ENCODE data around the gene MLST8.

MLST8 gene

DNA sequence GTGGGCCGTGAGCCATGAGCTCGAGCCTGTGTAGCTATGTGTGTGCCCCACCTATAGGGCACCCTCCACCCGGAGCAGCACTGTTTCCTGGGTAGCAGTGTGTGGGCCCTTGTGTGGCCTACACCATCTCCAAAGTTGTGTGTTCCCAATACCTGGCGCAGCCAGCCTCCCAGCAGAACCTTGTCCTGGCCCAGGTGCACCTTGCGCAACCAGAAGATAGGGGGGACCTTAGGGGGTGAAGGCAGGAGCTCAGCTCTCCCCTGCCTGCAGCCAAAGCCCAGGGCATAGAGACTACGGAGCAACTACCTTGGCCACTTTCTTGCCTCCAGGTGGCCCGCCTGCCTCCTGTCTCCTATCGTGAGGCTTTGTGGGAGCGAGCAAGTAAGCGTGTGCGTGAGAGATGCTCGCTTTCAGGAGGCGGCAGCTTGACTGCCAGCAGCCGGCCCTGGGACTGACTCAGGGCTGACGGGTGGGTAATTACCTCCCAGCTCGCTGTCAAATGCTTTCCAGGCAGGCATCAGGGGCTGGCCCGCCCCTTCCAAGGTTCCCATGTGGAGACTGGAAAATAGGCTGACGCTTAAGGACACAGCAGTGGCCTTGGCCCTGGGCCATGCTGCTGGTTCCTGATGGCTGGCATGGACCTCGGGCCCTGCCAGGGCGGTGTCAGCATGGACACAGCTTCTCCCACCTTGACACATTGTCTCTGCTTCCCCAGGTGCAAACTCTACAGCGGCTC lies 30.7 kb upstream of the MLST8 start:
- Histone ChIP-seq H3K9me3 (ENCODE audit: control insufficient read depth in 2 of 2, low read length in 2 of 2) (no peaks in the 10 kb centered on the region), H3K27ac (ENCODE audit: low read length) (no peak overlapping the region), H3K27me3 (ENCODE audit: control insufficient read depth in 1 of 2, insufficient read depth in 2 of 2, low read length in 2 of 2) (peaks cover 0 to 7% of the 10 kb centered on the region in 2 donors), H3K4me3 (ENCODE audit: low read length in 2 of 2) (no peak overlapping the region), H3K4me1 (ENCODE audit: control insufficient read depth, insufficient read depth, low read length) (no peaks in the 10 kb centered on the region), H3K9ac (ENCODE audit: low read length in 2 of 2) (no peak overlapping the region), H3K36me3 (ENCODE audit: control insufficient read depth in 2 of 2, insufficient read depth in 2 of 2, low read length in 2 of 2) (peaks cover 24 to 37% of the 10 kb centered on the region in 2 donors)

GRCh38 chr16:2175454-2175853 lies 29.8 kb upstream of the MLST8 start:
- Histone ChIP-seq H3K36me3 (ENCODE audit: control insufficient read depth in 2 of 2, insufficient read depth in 2 of 2, low read length in 2 of 2) (peaks cover 24 to 37% of the 10 kb centered on the region in 2 donors), H3K4me3 (ENCODE audit: low read length in 2 of 2) (no peak overlapping the region), H3K27ac (ENCODE audit: low read length) (no peak overlapping the region), H3K9me3 (ENCODE audit: control insufficient read depth in 2 of 2, low read length in 2 of 2) (no peaks in the 10 kb centered on the region), H3K4me1 (ENCODE audit: control insufficient read depth, insufficient read depth, low read length) (no peaks in the 10 kb centered on the region), H3K9ac (ENCODE audit: low read length in 2 of 2) (no peak overlapping the region), H3K27me3 (ENCODE audit: control insufficient read depth in 1 of 2, insufficient read depth in 2 of 2, low read length in 2 of 2) (peaks cover 0 to 7% of the 10 kb centered on the region in 2 donors)

- no peak overlapping the region for H3K4me3 ChIP-seq (ENCODE audit: low read length in 2 of 2)
- no peak overlapping the region for H3K9ac ChIP-seq (ENCODE audit: low read length in 2 of 2)
- H3K27me3 ChIP-seq (ENCODE audit: control insufficient read depth in 1 of 2, insufficient read depth in 2 of 2, low read length in 2 of 2): peaks cover 0 to 7% of the 10 kb centered on the region in 2 donors
- H3K27ac ChIP-seq (ENCODE audit: low read length): no peak overlapping the region
- H3K9me3 ChIP-seq (ENCODE audit: control insufficient read depth in 2 of 2, low read length in 2 of 2): no peaks in the 10 kb centered on the region
- H3K36me3 ChIP-seq (ENCODE audit: control insufficient read depth in 2 of 2, insufficient read depth in 2 of 2, low read length in 2 of 2): peaks cover 24 to 37% of the 10 kb centered on the region in 2 donors
- H3K4me1 ChIP-seq (ENCODE audit: control insufficient read depth, insufficient read depth, low read length): no peaks in the 10 kb centered on the region
Measured at GRCh38 chr16:2176047-2176446, 29.2 kb upstream of the MLST8 start.

- Histone ChIP-seq H3K36me3 (ENCODE audit: control insufficient read depth in 2 of 2, insufficient read depth in 2 of 2, low read length in 2 of 2) (peaks cover 24 to 33% of the 10 kb centered on the region in 2 donors), H3K27ac (ENCODE audit: low read length) (no peak overlapping the region), H3K27me3 (ENCODE audit: control insufficient read depth in 1 of 2, insufficient read depth in 2 of 2, low read length in 2 of 2) (peaks cover 0 to 7% of the 10 kb centered on the region in 2 donors), H3K4me1 (ENCODE audit: control insufficient read depth, insufficient read depth, low read length) (no peaks in the 10 kb centered on the region), H3K4me3 (ENCODE audit: low read length in 2 of 2) (no peak overlapping the region), H3K9me3 (ENCODE audit: control insufficient read depth in 2 of 2, low read length in 2 of 2) (no peaks in the 10 kb centered on the region), H3K9ac (ENCODE audit: low read length in 2 of 2) (no peak overlapping the region)
Measured at GRCh38 chr16:2177101-2177500, 28.2 kb upstream of the MLST8 start.

DNA sequence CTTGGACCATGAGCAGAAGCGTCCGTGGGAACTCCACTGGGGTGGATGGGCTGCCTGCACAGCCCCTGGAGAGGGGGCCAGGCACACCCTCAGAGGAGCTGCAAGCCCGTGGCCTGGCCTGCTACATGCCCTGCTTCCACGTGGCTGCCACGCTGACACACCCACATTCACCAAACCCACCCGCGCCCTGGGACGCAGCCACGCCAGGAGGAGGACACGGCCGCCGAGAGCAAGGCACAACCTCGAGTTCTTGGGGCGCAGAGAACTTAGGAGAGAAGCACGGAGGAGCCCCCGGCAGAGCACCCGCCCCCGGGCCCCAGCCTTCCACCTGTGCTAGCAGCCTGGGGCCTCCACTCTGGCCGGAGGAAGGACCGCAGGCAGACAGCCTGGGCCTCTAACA lies 27.7 kb upstream of the MLST8 start:
- no peak overlapping the region for H3K4me3 ChIP-seq (ENCODE audit: low read length in 2 of 2)
- no peaks in the 10 kb centered on the region for H3K4me1 ChIP-seq (ENCODE audit: control insufficient read depth, insufficient read depth, low read length)
- H3K9ac ChIP-seq (ENCODE audit: low read length in 2 of 2): no peak overlapping the region
- H3K36me3 ChIP-seq (ENCODE audit: control insufficient read depth in 2 of 2, insufficient read depth in 2 of 2, low read length in 2 of 2): peaks cover 24 to 33% of the 10 kb centered on the region in 2 donors
- H3K27me3 ChIP-seq (ENCODE audit: control insufficient read depth in 1 of 2, insufficient read depth in 2 of 2, low read length in 2 of 2): peaks cover 0 to 7% of the 10 kb centered on the region in 2 donors
- H3K9me3 ChIP-seq (ENCODE audit: control insufficient read depth in 2 of 2, low read length in 2 of 2): no peaks in the 10 kb centered on the region
- no peak overlapping the region for H3K27ac ChIP-seq (ENCODE audit: low read length)

GRCh38 chr16:2178321-2179106 lies 26.7 kb upstream of the MLST8 start:
- Histone ChIP-seq H3K4me3 (ENCODE audit: low read length in 2 of 2) (no peak overlapping the region), H3K9me3 (ENCODE audit: control insufficient read depth in 2 of 2, low read length in 2 of 2) (no peaks in the 10 kb centered on the region), H3K27ac (ENCODE audit: low read length) (no peak overlapping the region), H3K4me1 (ENCODE audit: control insufficient read depth, insufficient read depth, low read length) (no peaks in the 10 kb centered on the region), H3K36me3 (ENCODE audit: control insufficient read depth in 2 of 2, insufficient read depth in 2 of 2, low read length in 2 of 2) (peaks cover 22 to 28% of the 10 kb centered on the region in 2 donors), H3K9ac (ENCODE audit: low read length in 2 of 2) (no peak overlapping the region), H3K27me3 (ENCODE audit: control insufficient read depth in 1 of 2, insufficient read depth in 2 of 2, low read length in 2 of 2) (peaks cover 0 to 7% of the 10 kb centered on the region in 2 donors)

DNA sequence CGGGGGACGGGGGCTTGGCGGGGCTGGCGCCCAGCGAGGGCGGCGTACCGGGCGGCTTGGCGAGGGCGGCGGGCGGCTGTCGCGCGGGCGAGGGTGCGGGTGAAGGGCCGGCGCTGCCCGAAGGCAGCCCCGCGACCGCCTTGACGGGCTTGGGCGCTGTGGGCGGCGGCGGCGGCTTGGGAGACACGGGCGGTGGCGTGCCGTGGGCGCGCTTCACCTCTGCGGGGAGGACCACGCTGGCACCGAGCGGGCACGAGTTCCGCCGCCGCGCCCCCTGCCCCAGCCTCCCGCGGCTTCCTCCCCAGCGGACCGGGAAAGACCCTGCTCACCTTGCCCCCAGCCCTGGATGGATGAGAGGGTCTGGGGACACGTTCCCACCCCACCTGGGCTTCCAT lies 26.1 kb upstream of the MLST8 start:
- no peak overlapping the region for H3K27ac ChIP-seq (ENCODE audit: low read length)
- H3K9me3 ChIP-seq (ENCODE audit: control insufficient read depth in 2 of 2, low read length in 2 of 2): no peaks in the 10 kb centered on the region
- H3K9ac ChIP-seq (ENCODE audit: low read length in 2 of 2): no peak overlapping the region
- no peak overlapping the region for H3K4me3 ChIP-seq (ENCODE audit: low read length in 2 of 2)
- H3K4me1 ChIP-seq (ENCODE audit: control insufficient read depth, insufficient read depth, low read length): no peaks in the 10 kb centered on the region
- peaks cover 19 to 25% of the 10 kb centered on the region in 2 donors for H3K36me3 ChIP-seq (ENCODE audit: control insufficient read depth in 2 of 2, insufficient read depth in 2 of 2, low read length in 2 of 2)
- peaks cover 0 to 7% of the 10 kb centered on the region in 2 donors for H3K27me3 ChIP-seq (ENCODE audit: control insufficient read depth in 1 of 2, insufficient read depth in 2 of 2, low read length in 2 of 2)

- Histone ChIP-seq H3K9me3 (ENCODE audit: control insufficient read depth in 2 of 2, low read length in 2 of 2) (no peaks in the 10 kb centered on the region), H3K27ac (ENCODE audit: low read length) (no peak overlapping the region), H3K27me3 (ENCODE audit: control insufficient read depth in 1 of 2, insufficient read depth in 2 of 2, low read length in 2 of 2) (peaks cover 0 to 7% of the 10 kb centered on the region in 2 donors), H3K36me3 (ENCODE audit: control insufficient read depth in 2 of 2, insufficient read depth in 2 of 2, low read length in 2 of 2) (peaks cover 14 to 20% of the 10 kb centered on the region in 2 donors), H3K4me1 (ENCODE audit: control insufficient read depth, insufficient read depth, low read length) (no peaks in the 10 kb centered on the region), H3K4me3 (ENCODE audit: low read length in 2 of 2) (no peak overlapping the region), H3K9ac (ENCODE audit: low read length in 2 of 2) (no peak overlapping the region)
Measured at GRCh38 chr16:2179576-2179975, 25.7 kb upstream of the MLST8 start.

DNA sequence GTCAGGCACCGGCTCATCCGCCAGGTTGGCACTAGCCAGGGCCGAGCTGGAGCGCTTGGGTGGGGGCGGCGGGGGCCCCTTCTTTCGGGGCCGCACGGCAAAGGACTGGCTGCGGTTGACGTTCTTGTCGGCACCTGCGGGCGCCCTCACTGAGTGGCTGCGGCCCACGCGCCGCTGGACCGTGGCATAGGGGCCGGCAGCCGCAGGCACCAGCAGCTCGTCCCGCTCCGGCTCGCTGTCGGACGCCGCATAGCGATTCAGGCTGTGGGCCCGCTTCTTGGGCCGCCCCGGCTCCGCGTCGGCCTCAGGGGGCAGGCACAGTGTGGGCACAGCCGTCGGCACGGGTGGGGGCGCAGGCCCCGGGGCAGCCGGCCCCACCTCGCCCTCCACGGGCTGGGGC lies 24.8 kb upstream of the MLST8 start:
- Histone ChIP-seq H3K9ac (ENCODE audit: low read length in 2 of 2) (no peak overlapping the region), H3K27ac (ENCODE audit: low read length) (no peak overlapping the region), H3K36me3 (ENCODE audit: control insufficient read depth in 2 of 2, insufficient read depth in 2 of 2, low read length in 2 of 2) (peaks cover 6 to 12% of the 10 kb centered on the region in 2 donors), H3K27me3 (ENCODE audit: control insufficient read depth in 1 of 2, insufficient read depth in 2 of 2, low read length in 2 of 2) (peaks cover 0 to 7% of the 10 kb centered on the region in 2 donors), H3K4me3 (ENCODE audit: low read length in 2 of 2) (no peak overlapping the region), H3K9me3 (ENCODE audit: control insufficient read depth in 2 of 2, low read length in 2 of 2) (no peaks in the 10 kb centered on the region), H3K4me1 (ENCODE audit: control insufficient read depth, insufficient read depth, low read length) (no peaks in the 10 kb centered on the region)

DNA sequence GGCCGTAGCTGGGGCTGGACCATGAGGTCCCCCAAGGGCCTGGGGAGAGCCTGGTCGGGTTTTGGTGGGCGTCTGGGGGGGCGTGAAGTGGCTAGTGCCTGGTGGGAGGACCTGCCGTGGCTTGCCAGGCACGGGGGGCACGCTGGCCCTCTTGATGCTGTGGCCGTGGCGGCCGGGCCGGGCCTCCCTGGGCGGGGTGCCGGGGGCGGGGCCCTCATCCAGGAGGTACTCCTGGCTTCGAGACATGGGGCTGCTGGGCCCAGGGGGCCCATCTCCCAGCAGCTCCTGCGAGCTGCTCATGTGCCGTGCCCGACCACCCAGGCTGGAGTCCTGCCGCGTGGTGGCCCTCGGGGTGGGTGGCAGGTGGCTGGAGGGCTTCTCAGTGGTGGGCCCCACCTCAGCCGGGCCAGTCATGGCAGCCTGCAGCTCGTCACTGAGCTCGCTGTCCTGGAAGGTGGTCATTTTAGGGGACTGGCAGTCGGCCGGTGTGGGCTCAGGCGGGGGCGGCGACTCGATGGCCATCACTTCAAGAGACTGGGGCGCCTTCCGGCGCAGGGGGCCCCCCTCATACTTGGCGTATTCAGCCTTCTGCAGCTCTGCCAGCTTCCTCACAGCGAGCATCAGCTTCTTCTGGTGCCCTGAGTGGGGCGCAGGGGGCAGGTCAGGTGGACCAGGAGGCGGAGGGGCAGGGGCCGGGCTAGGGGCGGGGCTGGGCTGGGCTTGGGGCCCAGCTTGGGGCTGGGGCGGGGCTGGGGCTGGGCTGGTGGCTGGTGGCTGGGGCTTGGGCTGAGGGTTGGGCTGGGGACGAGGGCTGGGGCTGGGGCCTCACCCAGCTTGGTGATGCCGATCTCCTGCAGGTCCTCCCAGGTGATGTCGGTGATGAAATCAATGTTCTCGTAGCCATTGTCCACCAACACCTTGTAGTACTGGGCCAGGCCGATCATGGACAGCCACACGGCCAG lies 24.0 kb upstream of the MLST8 start:
- Histone ChIP-seq H3K36me3 (ENCODE audit: control insufficient read depth in 2 of 2, insufficient read depth in 2 of 2, low read length in 2 of 2) (peaks cover 0 to 5% of the 10 kb centered on the region in 2 donors), H3K27me3 (ENCODE audit: control insufficient read depth in 1 of 2, insufficient read depth in 2 of 2, low read length in 2 of 2) (peaks cover 0 to 7% of the 10 kb centered on the region in 2 donors), H3K27ac (ENCODE audit: low read length) (no peak overlapping the region), H3K4me1 (ENCODE audit: control insufficient read depth, insufficient read depth, low read length) (no peaks in the 10 kb centered on the region), H3K9ac (ENCODE audit: low read length in 2 of 2) (no peak overlapping the region), H3K9me3 (ENCODE audit: control insufficient read depth in 2 of 2, low read length in 2 of 2) (no peaks in the 10 kb centered on the region), H3K4me3 (ENCODE audit: low read length in 2 of 2) (no peak overlapping the region)
